ENCODE measurements around the gene MANBA. TPM values are rescaled to one million over a fixed set of nuclear protein-coding genes. Genes with fewer than 3 reads are reported as not detected.

The MANBA gene
- 25.9 TPM for total RNA-seq

GRCh38 chr4:102760645-102761295, at the start of gene MANBA:
TSS of gene MANBA (minus strand) at chr4:102760968. CDS start at chr4:102760894, 74 bp downstream.
- peak; percentile 74 for DNase-seq

DNA sequence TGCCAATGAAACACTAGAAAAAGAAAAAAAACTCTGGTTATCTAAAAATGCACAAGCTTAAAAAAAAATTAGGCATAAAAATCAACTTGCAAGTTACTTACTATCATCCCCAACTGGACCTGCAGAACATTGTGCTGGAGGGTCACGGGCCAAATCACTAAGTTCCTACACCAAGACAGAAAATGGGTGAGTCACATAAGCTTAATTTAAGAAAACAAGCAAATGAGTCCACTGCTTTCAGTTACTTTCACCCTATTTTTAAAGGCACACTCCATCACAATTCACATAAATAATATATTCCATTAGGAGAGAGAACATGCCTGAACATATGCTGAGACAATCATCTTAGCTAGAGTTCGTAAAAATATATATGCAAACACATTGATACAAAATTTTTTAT, 48.9 kb upstream of the MANBA start:
- DNase-seq = no peak

DNA sequence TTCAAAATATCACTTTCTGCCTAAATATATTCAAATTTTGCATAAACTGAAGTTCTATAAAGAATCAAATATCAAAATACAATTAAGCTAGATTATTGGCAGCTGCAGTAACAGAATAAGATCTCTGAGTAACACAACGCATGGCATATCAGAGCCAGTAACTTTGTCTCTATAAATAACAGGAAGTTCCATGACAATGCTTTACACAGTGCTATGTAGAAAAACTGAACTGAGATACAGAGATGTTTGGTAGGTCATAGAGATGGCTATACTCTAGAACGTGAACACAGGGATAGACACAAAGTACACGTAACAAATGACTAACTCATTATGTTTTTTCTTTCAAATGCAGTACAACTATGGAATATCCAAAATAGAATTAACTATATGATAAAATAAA, 48.4 kb upstream of the MANBA start:
- no peak for DNase-seq

DNA sequence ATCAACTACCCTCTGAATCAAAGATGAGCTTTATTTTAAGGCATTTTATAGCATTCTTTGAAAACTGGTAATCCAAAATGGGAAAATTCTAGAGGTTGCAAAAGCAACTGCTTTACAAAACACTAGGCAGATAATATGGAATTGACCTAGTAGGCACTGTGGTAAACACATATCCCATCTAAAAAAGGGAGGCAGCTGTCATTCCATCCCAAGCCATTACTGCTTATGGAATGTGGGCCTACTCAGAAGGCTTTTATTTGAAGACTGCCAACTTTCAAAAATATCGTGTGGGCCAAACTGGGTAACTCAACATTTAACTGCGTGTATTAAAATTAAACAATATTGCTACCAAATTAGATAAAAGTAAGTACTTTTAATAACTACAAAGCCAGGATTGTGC, 47.2 kb upstream of the MANBA start:
- no peak for DNase-seq

- no peak for DNase-seq
These were observed 46.6 kb upstream of the MANBA start for GRCh38 chr4:102807345-102807744.

GRCh38 chr4:102799816-102800215, 39.0 kb upstream of the MANBA start:
- no peak for DNase-seq

GRCh38 chr4:102794999-102795398, 34.2 kb upstream of the MANBA start:
- no peak for DNase-seq

DNA sequence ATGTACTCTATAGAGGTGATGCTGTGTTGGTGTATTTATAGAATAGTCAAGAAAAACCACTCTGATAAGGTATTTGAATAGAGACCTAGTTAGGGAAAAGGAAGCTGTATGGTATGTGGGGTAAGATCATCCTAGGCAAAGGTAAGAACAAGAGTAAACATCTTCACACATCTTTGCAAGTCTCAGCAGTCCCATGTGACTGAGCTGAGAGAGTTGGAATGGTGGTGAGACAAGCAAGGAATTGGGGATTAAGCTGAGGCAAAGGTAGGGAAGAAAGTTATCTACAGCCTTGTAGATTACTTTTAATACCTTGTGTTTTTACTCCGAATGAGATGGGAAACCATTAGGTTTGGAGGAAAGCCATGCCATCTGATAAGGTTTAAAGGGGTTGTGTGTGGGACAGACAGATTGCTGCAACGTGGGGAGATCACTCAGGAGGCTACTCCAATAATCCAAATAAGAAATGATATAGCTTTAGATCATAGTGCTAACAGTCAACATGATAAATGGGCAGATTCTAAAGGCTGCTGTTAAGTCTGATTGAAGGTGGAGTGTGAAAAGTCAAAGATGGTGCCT, 31.7 kb upstream of the MANBA start:
- no peak for DNase-seq

DNA sequence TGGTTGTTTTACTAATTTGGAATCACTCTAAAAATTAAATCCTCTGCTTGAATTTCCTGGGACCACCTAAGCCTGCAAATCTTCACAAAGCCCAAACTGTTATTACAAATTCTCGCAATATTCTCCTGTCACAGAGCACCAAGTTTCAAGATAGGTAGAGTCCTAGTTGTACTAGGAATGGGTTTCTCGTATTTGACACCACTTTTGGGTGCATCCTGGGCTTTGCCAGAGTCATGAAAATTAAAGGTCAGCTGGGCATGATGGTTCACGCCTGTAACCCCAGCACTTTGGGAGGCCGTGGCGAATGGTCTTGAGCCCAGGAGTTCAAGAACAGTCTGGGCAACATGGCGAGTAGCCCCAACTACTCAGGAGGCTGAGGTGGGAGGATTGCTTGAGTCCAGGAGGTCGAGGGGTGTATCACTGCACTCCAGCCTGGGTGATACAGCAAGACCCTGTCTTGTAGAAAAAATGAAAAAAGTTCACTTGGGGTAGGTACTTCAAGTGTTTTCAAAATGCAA, 30.6 kb upstream of the MANBA start:
- DNase-seq = no peak

- no peak for DNase-seq
These were observed 28.5 kb upstream of the MANBA start for GRCh38 chr4:102789317-102789717.

GRCh38 chr4:102787944-102788343, 27.2 kb upstream of the MANBA start:
- no peak for DNase-seq

DNA sequence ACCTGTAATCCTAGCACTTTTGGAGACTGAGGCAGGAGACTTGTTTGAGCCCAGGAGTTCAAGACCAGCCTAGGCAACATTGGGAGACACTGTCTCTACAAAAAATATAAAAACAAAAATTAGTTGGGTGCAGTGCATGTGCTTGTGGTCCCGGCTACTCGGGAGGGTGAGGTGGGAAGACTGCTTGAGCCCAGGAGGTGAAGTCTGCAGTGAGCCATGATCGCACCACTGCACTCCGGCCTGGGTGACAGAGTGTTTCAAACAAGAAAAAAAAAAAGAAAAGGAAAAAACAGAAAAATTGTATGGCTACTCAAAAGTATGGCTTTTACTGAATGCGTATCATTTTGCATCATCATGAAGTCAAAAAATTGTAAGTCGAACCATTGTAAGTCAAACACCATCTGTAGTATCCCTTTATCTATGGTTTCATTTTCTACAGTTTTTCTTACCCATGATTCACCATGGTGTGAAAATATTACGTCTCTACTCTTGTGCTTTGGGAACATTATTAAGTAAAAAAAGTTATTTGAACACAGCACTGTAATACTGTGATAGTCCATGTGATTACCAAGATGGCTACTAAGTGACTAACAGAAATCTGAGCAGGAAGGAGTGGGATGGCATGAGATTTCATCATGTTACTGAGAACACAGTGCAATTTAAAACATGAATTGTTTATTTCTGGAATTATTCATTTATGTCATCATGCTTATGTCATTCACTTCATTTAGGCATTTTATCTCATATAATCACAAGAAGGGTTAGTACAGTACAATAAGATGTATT, 26.5 kb upstream of the MANBA start:
- no peak for DNase-seq

DNA sequence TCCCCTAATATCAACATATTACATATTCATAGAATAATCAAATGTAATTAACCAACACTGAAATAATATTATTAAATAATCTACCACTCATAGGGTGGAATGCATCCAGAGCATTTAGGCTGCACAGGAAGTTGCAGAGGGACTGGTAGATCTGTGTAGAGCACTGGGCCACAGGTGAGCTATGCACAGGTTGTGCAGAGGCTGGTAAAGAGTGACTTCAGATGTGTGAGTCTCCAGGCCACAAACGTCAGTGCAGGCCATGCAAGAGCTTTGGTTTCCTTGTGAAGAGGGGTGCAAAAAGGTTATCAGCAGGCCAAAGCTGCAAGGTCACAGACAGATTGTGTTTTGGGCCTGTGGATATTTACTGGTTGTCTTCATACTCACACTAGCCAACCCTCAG, 25.5 kb upstream of the MANBA start:
- DNase-seq = no peak

DNA sequence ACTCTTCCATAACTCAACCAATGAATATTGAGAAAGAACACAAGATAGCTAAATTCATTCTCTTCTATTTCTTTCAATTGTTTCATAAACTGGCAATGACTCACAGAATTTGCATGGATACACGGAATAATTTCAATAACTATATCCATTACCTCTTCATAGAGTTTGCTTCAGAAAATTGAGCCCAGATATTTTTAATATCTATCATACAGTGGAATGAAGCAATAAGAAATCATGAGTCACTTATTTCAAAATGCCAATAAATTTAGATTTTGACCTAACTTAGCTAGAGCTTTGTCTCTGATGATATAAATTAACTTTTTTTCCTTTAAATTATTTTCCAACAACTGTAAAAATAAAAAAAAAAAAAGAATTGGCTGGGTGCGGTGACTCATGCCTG, 22.2 kb upstream of the MANBA start:
- no peak for DNase-seq

GRCh38 chr4:102781570-102781969, 20.8 kb upstream of the MANBA start:
- no peak for DNase-seq

GRCh38 chr4:102780476-102781144, 19.8 kb upstream of the MANBA start:
- no peak for DNase-seq

DNA sequence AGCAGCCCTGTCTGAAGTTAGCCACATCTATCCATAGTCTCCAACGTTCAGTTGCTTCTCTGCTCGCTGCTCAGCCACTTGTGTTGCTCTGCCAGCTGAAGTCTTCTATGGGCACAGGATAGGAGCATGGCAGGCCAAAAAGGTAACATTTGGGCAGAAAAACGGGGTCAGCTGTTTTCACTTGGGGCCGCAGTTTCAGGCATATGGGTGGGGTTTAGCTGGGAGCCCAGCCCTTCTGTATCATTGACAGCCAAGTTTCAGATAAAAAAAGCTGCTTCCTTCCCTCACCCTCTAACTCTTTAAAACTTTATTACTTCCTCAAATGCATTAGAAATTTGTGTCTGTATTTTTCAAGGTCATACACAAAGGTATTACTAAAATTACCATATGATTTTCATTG, 18.4 kb upstream of the MANBA start:
- DNase-seq = no peak

DNA sequence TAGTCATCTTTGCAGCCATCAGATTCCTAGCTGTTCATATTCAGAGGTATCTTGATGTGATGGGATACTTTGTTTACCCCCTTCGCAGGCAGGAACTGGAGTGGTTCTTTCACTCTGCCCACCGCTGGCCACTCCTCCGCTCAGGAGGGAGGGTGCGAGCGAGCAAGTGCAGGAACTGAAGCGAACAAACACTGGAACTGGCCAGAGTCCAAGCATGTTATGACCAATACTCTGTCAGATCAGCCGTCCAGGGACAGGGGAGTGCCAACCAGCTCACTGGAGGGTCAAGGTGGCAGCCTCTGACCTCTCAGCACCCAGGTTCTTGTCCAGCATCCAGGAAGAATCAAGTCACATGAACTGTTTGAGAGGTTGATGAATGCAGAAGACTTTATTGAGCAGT, 18.0 kb upstream of the MANBA start:
- no peak for DNase-seq

DNA sequence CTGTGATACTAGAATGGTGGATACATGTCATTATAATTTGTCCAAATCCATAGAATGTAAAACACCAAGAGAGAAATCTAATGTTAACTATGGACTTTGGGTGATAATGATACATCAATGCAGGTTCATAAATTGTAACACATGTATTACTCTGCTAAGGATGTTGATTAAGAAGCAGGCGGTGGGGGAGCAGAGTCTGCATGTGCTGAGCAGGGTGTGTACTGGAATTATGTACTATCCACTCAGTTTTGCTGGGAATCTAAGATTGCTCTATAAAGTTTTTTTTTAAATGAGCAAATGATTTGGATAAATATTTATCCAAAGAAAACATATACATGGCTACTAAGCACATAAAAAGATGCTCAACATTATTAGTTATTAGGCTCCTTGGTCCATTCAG, 15.0 kb upstream of the MANBA start:
- no peak for DNase-seq

DNA sequence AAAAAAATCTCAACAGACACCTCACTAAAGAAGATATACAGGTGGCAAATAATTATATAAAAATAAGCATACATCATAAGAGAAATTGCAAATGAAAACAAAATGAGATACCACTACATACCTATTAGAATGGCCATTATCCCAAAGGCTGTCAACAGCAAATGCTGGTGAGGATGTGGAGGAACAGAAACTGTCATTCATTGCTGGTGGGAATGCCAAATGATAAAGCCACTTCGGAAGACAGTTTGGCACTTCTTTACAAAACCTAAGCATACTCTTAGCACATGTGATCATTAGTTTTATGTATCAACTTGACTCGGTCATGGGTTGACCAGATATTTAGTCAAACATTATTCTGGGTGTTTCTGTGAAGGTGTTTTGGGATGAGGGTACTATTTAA, 13.5 kb upstream of the MANBA start:
- no peak for DNase-seq

DNA sequence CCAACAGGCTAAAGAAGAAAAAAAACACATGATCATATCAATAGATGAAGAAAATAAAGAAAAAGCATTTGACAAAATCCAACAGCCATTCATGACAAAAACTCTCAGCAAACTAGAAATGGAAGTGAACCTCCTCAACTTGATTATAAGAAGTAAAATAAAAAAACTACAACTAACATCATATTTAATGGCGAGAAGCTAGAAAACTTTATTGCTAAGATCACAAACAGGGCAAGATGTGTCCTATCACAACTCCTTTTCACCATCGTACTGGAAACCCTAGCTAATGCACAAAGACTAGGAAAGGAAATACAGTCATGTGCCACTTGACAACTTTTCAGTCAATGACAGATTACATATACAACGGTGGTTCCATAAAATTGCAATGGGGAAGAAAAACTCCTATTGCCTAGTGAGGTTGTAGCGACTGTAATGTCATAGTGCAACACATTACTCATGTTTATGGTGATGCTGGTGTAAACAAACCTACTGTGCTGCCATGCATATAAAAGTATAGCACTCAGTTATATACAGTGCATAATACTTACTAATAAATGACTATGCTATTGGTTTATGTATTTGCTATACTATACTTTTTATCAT, 12.1 kb upstream of the MANBA start:
- DNase-seq = no peak

- DNase-seq = no peak
These were observed 4.1 kb upstream of the MANBA start for GRCh38 chr4:102764901-102765300.

GRCh38 chr4:102761906-102762305, 1.1 kb upstream of the MANBA start:
- no peak for DNase-seq

Measured in skin of body (tissue), 2 donors.